Mesothelial cell of epicardium (in vitro differentiated cells): ENCODE results near the gene FNIP2. TPM values are rescaled to one million over a fixed set of nuclear protein-coding genes. Genes with fewer than 3 reads are reported as not detected.
A peak's percentile ranks its signal among the peaks of the same experiment; 100 is the strongest.

Source experiments
- DNase-seq, 2 experiments: peaks; one replicate each; pipeline ENCODE4 v3.0.0; 2021; ENCODE audit warnings: low spot score in 2 of 2; ENCODE audit not compliant: unreplicated experiment in 2 of 2
- H3K27ac Mint-ChIP-seq: 2 replicates; pipeline ENCODE4 v1.8.0; 2021; ENCODE audit warnings: mixed read lengths
- H3K27me3 Mint-ChIP-seq: 2 replicates; pipeline ENCODE4 v1.8.0; 2021; ENCODE audit warnings: low read depth, mixed read lengths
- H3K36me3 Mint-ChIP-seq: 2 replicates; pipeline ENCODE4 v1.8.0; 2021; ENCODE audit warnings: mixed read lengths
- H3K4me1 Mint-ChIP-seq: 2 replicates; pipeline ENCODE4 v1.8.0; 2021; ENCODE audit warnings: mixed read lengths
- H3K4me3 Mint-ChIP-seq: 2 replicates; pipeline ENCODE4 v1.8.0; 2021; ENCODE audit warnings: mild to moderate bottlenecking, moderate library complexity, mixed read lengths
- H3K9me3 Mint-ChIP-seq: 2 replicates; pipeline ENCODE4 v1.8.0; 2021; ENCODE audit warnings: mixed read lengths
- CTCF ChIP-seq: fragments of 200-600 bp; sonication (generic); IDR thresholded peaks from one replicate; pipeline ENCODE4 v1.5.0; 2021; ENCODE audit warnings: antibody characterized with exemption; ENCODE audit not compliant: unreplicated experiment
- total RNA-seq: library from RNA; stranded (reverse); gene quantifications from 3 replicates; pipeline ENCODE4 v1.2.1, GENCODE V29; 2021

The FNIP2 gene
- total RNA-seq, 1 donor from 2014 or later: 32.1 TPM

DNA sequence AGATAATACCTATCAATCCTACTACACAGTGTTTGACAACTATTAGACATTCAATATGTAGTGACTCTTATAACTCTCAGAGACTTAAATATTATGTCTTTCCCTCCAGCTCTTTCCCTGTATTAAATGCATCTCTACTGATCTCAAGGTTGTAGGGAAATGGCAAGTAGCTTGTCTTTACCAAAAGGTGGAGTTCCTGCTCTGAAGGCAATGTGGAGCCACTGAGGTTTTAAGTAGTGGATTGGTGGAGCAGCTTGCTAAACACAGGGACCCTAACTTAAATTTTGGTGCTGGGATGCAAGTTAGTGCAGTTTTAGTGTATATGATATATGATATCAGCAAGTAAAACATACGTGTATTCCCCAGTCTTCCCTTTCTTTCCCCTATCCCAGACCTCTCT is 13.1 kb downstream of the FNIP2 start:
- no peaks in the 10 kb centered on the region for H3K36me3 Mint-ChIP-seq
- no peak for TF ChIP-seq CTCF
- H3K4me1 Mint-ChIP-seq: peaks cover 55% of the 10 kb centered on the region
- peak overlapping the region; percentile 54 for H3K27ac Mint-ChIP-seq
- H3K9me3 Mint-ChIP-seq: no peaks in the 10 kb centered on the region
- no peak overlapping the region for H3K4me3 Mint-ChIP-seq
- H3K27me3 Mint-ChIP-seq: no peaks in the 10 kb centered on the region
- no peak for DNase-seq

DNA sequence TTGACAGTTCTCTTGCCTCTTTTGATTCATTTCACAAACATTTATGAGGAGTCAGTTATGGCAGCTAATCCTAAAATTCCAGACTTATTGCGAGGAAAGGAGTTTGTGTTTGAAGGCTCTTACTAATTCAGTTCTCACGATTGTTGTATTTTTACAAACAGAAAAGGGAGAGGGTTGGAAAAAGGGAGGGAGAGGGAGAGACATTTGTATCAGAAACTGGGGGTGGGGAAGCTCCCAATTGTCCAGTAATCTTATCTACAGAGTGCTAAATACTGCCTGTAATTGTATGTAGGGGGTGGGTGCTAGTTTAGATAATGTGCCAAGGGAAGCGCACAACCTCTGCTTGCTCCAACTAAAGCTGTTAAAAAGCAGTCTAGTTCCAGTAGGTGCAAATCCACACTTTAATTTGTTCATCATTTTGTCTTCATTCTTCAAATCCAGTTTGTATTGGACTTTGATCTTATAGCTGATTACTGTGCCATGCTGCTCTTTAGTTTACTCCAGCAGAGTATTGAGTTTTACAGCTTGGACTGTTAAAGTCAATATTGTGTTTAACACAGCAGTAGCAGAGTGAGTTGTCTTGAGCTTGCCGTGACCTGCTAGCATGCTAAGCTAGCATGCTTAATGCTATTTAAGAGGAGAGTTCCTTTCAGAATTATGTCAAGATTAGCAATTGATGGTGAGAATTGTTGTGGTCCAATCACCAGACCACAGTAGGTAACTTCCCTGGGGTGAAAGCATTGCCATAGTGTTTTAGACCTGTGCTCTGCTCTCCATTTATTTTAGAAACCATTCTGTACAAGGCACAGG is 13.9 kb downstream of the FNIP2 start:
- H3K4me1 Mint-ChIP-seq: peaks cover 61% of the 10 kb centered on the region

DNA sequence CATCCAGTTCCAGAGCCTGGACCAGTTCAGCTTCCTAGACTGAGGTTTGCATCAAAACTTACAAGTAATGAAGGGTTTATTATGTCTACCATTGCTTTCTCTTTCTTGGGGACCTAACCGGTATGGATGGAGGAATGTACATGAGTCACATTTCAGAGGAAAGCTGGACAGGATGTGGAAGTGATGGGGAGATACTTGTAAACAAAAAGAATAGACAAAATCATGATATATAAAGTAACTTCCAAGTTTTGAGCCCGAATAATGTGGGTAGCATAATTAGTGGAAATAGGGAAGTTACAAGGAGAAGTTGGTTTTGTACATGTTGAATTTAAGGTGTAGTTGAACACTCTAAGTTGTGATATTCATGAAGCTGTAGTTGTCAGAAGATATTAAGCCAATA is 15.0 kb downstream of the FNIP2 start:
- TF ChIP-seq CTCF: no peak
- DNase-seq: no peak
- Mint-ChIP-seq H3K36me3 (no peaks in the 10 kb centered on the region), H3K9me3 (no peaks in the 10 kb centered on the region), H3K27ac (peak overlapping the region; percentile 54), H3K4me3 (no peak overlapping the region), H3K4me1 (peaks cover 64% of the 10 kb centered on the region), H3K27me3 (no peaks in the 10 kb centered on the region)

More for the DNA sequence above, 13.9 kb downstream of the FNIP2 start:
- Mint-ChIP-seq H3K36me3 (no peaks in the 10 kb centered on the region), H3K27ac (peak overlapping the region; percentile 54), H3K9me3 (no peaks in the 10 kb centered on the region), H3K27me3 (no peaks in the 10 kb centered on the region), H3K4me3 (no peak overlapping the region)
- no peak for TF ChIP-seq CTCF
- no peak for DNase-seq

DNA sequence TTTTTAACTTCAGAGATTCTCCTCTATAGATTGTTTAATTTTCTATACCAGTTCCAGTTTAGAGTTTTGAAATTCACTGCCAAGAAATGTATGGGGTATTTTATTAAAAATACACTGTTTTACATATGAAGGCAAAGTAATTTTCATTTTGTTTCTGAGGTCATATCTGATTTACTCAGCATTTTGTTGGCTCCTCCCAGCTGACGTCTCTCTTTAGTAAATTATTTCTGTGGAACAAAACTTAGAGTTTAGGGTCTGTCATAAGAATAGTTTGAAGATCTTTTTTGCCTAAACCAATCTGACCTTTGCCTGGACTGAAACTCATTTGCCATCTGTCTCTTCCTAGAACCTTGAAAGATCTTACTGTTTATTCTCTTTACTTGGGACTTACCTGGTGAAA is 16.9 kb downstream of the FNIP2 start:
- peak overlapping the region; percentile 68 for H3K27ac Mint-ChIP-seq
- no peaks in the 10 kb centered on the region for H3K27me3 Mint-ChIP-seq
- no peak overlapping the region for H3K4me3 Mint-ChIP-seq
- no peak for DNase-seq
- H3K4me1 Mint-ChIP-seq: peaks cover 62% of the 10 kb centered on the region
- no peaks in the 10 kb centered on the region for H3K36me3 Mint-ChIP-seq
- TF ChIP-seq CTCF: no peak
- H3K9me3 Mint-ChIP-seq: no peaks in the 10 kb centered on the region

DNA sequence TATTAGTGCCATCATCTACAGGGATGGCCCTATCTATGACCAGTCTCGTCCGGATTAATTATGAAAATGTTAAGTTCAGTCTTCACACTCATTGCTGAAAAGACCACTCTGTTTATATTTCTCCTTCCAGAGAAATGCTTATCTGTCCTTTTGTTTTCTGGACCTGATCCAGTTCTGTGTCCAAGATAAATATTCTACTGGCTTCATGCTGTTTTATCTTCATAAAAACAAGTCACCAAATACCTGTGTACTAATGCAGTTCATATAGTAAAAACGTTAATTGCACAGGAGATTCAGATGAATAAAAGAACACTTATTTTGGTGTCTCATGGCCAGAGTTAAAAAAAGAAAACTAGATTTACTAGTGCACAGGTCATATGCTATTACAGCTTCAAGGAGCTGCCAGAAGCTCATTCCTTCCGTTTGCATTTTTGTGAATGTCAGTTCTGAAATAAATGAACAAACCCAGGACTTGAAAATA is 17.3 kb downstream of the FNIP2 start:
- TF ChIP-seq CTCF: no peak
- Mint-ChIP-seq H3K27ac (peak overlapping the region; percentile 68), H3K36me3 (no peaks in the 10 kb centered on the region), H3K9me3 (no peaks in the 10 kb centered on the region), H3K27me3 (no peaks in the 10 kb centered on the region), H3K4me1 (peaks cover 62% of the 10 kb centered on the region), H3K4me3 (no peak overlapping the region)
- no peak for DNase-seq
